Measurements from ENCODE around the gene RDM1. TPM values are rescaled to one million over a fixed set of nuclear protein-coding genes. Genes with fewer than 3 reads are reported as not detected.

RDM1 gene
- total RNA-seq, 1 experiment from 2014 or later: 11.7 TPM

GRCh38 chr17:35953720-35954119, 23.1 kb upstream of the RDM1 start:
- H3K9ac ChIP-seq (ENCODE audit: low read length): no peak overlapping the region
- H3K9me3 ChIP-seq (ENCODE audit: control insufficient read depth in 1 of 2, insufficient read depth in 1 of 2, low read depth in 1 of 2, low read length in 2 of 2): no peaks in the 10 kb centered on the region
- no peaks in the 10 kb centered on the region for H3K79me2 ChIP-seq (ENCODE audit: insufficient read depth, low read length)
- no peak overlapping the region for H3K4me2 ChIP-seq (ENCODE audit: low read length)
- H3K27ac ChIP-seq (ENCODE audit: low read depth, low read length): no peak overlapping the region
- POLR2A ChIA-PET: no interaction called here
- RAD21 ChIA-PET (ENCODE audit: low non-redundant PET in 1 of 2, low total read pairs in 2 of 2, uncharacterized antibody in 2 of 2, unreplicated experiment in 2 of 2): no interaction called here
- TF ChIP-seq ELF1 (IDR thresholded peaks at IDR 0.05; ENCODE audit: borderline replicate concordance, low read depth): no peak
- TF ChIP-seq POLR2AphosphoS5 (IDR thresholded peaks at IDR 0.05; ENCODE audit: low read depth, low read length): no peak
- no peak for TF ChIP-seq SP1 (IDR thresholded peaks at IDR 0.05; ENCODE audit: low read depth)
- TF ChIP-seq TCF7L2 (IDR thresholded peaks at IDR 0.05; ENCODE audit: borderline replicate concordance, extremely low read depth, insufficient read depth, insufficient read length): no peak
- TF ChIP-seq JUND (IDR thresholded peaks at IDR 0.05): no peak
- no peak for TF ChIP-seq EZH2phosphoT487 (IDR thresholded peaks at IDR 0.05; ENCODE audit: borderline replicate concordance)
- TF ChIP-seq POLR2A (IDR thresholded peaks at IDR 0.05; ENCODE audit: borderline replicate concordance, extremely low read depth, insufficient read depth, insufficient read length): no peak
- no peak for TF ChIP-seq CBX3 (IDR thresholded peaks at IDR 0.05; ENCODE audit: low read depth)
- no peak for TF ChIP-seq ATF3 (IDR thresholded peaks at IDR 0.05)
- no peak for TF ChIP-seq ZBTB33 (IDR thresholded peaks at IDR 0.05; ENCODE audit: extremely low read depth, insufficient replicate concordance, low read length)
- no peak for TF ChIP-seq SRF (IDR thresholded peaks at IDR 0.05; ENCODE audit: low read depth)
- TF ChIP-seq EGR1 (IDR thresholded peaks at IDR 0.05; ENCODE audit: low read depth): no peak
- no peak for TF ChIP-seq REST (IDR thresholded peaks at IDR 0.05; ENCODE audit: low read depth)
- no peak for TF ChIP-seq RAD21 (IDR thresholded peaks at IDR 0.05; ENCODE audit: low read depth)
- no peak for TF ChIP-seq YY1 (IDR thresholded peaks at IDR 0.05; ENCODE audit: extremely low read depth, insufficient replicate concordance, low read depth, low read length)
- no peak overlapping the region for H2AFZ ChIP-seq (ENCODE audit: low read depth, low read length, poor library complexity, severe bottlenecking)
- CTCF ChIA-PET: no interaction called here
- intact Hi-C loops (cut with micrococcal nuclease): no loop called here
- no peak overlapping the region for H3K4me3 ChIP-seq (replicated peaks in 1 of 2; ENCODE audit: low read depth in 1 of 2, low read length in 2 of 2)
- no peaks in the 10 kb centered on the region for H4K20me1 ChIP-seq (ENCODE audit: insufficient read depth)
- DNase-seq (ENCODE audit: low read depth, low spot score): no peak
- H3K4me1 ChIP-seq (ENCODE audit: control insufficient read depth in 1 of 2, insufficient read depth in 2 of 2, low read length in 2 of 2): no peaks in the 10 kb centered on the region
- BruUV-seq (replicated peaks): no TSS peak
- no peaks in the 10 kb centered on the region for H3K27me3 ChIP-seq (ENCODE audit: insufficient read depth, low read length)
- H3K36me3 ChIP-seq (ENCODE audit: control insufficient read depth in 1 of 2, insufficient read depth in 2 of 2, low read length in 2 of 2): no peaks in the 10 kb centered on the region
- no peak for ATAC-seq
- no peaks in the 10 kb centered on the region for H3K9me2 ChIP-seq (ENCODE audit: insufficient read depth)
